ENCODE results near the gene C22orf15.

Gene C22orf15

GRCh38 chr22:23754980-23755636, 7.7 kb upstream of the C22orf15 start:
- no peak overlapping the region for H3K27ac Mint-ChIP-seq
- H3K27me3 Mint-ChIP-seq, result no peaks in the 10 kb centered on the region
- H3K9me3 Mint-ChIP-seq, result no peaks in the 10 kb centered on the region
- H3K4me3 Mint-ChIP-seq, result no peak overlapping the region
- peaks cover 10% of the 10 kb centered on the region for H3K36me3 Mint-ChIP-seq (ENCODE audit: low read depth)
- intact Hi-C loops (cut with micrococcal nuclease), result no loop called here
- peaks cover 35% of the 10 kb centered on the region for H3K4me1 Mint-ChIP-seq (ENCODE audit: low read depth)

- H3K4me1 Mint-ChIP-seq (ENCODE audit: low read depth), result peaks cover 29% of the 10 kb centered on the region
- H3K36me3 Mint-ChIP-seq (ENCODE audit: low read depth), result peaks cover 6% of the 10 kb centered on the region
- H3K9me3 Mint-ChIP-seq, result no peaks in the 10 kb centered on the region
- no peak overlapping the region for H3K27ac Mint-ChIP-seq
- no peaks in the 10 kb centered on the region for H3K27me3 Mint-ChIP-seq
- no peak overlapping the region for H3K4me3 Mint-ChIP-seq
- intact Hi-C loops (cut with micrococcal nuclease), result no loop called here
These were observed 7.1 kb upstream of the C22orf15 start for GRCh38 chr22:23755711-23756110.

GRCh38 chr22:23756891-23757290, 5.9 kb upstream of the C22orf15 start:
- peaks cover 18% of the 10 kb centered on the region for H3K4me1 Mint-ChIP-seq (ENCODE audit: low read depth)
- H3K27ac Mint-ChIP-seq, result no peak overlapping the region
- H3K4me3 Mint-ChIP-seq, result no peak overlapping the region
- H3K27me3 Mint-ChIP-seq, result no peaks in the 10 kb centered on the region
- intact Hi-C loops (cut with micrococcal nuclease), result no loop called here
- H3K9me3 Mint-ChIP-seq, result no peaks in the 10 kb centered on the region
- H3K36me3 Mint-ChIP-seq (ENCODE audit: low read depth), result no peaks in the 10 kb centered on the region

GRCh38 chr22:23759566-23759965, 3.2 kb upstream of the C22orf15 start:
- no peaks in the 10 kb centered on the region for H3K9me3 Mint-ChIP-seq
- peaks cover 22% of the 10 kb centered on the region for H3K4me1 Mint-ChIP-seq (ENCODE audit: low read depth)
- intact Hi-C loops (cut with micrococcal nuclease), result no loop called here
- no peaks in the 10 kb centered on the region for H3K27me3 Mint-ChIP-seq
- H3K36me3 Mint-ChIP-seq (ENCODE audit: low read depth), result peaks cover 7% of the 10 kb centered on the region
- no peak overlapping the region for H3K27ac Mint-ChIP-seq
- no peak overlapping the region for H3K4me3 Mint-ChIP-seq

- H3K9me3 Mint-ChIP-seq, result no peaks in the 10 kb centered on the region
- H3K27me3 Mint-ChIP-seq, result no peaks in the 10 kb centered on the region
- no peak overlapping the region for H3K27ac Mint-ChIP-seq
- intact Hi-C loops (cut with micrococcal nuclease), result no loop called here
- peaks cover 27% of the 10 kb centered on the region for H3K4me1 Mint-ChIP-seq (ENCODE audit: low read depth)
- H3K4me3 Mint-ChIP-seq, result no peak overlapping the region
- peaks cover 12% of the 10 kb centered on the region for H3K36me3 Mint-ChIP-seq (ENCODE audit: low read depth)
These were observed 2.7 kb upstream of the C22orf15 start for GRCh38 chr22:23760056-23760455.

GRCh38 chr22:23763579-23763945, 772 bp downstream of the C22orf15 start:
- H3K9me3 Mint-ChIP-seq, result no peaks in the 10 kb centered on the region
- no peaks in the 10 kb centered on the region for H3K27me3 Mint-ChIP-seq
- H3K27ac Mint-ChIP-seq, result no peak overlapping the region
- peaks cover 29% of the 10 kb centered on the region for H3K36me3 Mint-ChIP-seq (ENCODE audit: low read depth)
- H3K4me3 Mint-ChIP-seq, result peak overlapping the region; percentile 68
- intact Hi-C loops (cut with micrococcal nuclease), result no loop called here
- peaks cover 48% of the 10 kb centered on the region for H3K4me1 Mint-ChIP-seq (ENCODE audit: low read depth)

- no peaks in the 10 kb centered on the region for H3K9me3 Mint-ChIP-seq
- H3K4me3 Mint-ChIP-seq, result peak overlapping the region; percentile 68
- H3K4me1 Mint-ChIP-seq (ENCODE audit: low read depth), result peaks cover 50% of the 10 kb centered on the region
- no peaks in the 10 kb centered on the region for H3K27me3 Mint-ChIP-seq
- intact Hi-C loops (cut with micrococcal nuclease), result no loop called here
- peaks cover 29% of the 10 kb centered on the region for H3K36me3 Mint-ChIP-seq (ENCODE audit: low read depth)
- no peak overlapping the region for H3K27ac Mint-ChIP-seq
These were observed 1.2 kb downstream of the C22orf15 start for GRCh38 chr22:23763954-23764353.

GRCh38 chr22:23764899-23765881, 2.4 kb downstream of the C22orf15 start:
- Mint-ChIP-seq H3K4me3 (no peak overlapping the region), H3K27ac (peak overlapping the region; percentile 30), H3K9me3 (no peaks in the 10 kb centered on the region), H3K27me3 (no peaks in the 10 kb centered on the region), H3K4me1 (ENCODE audit: low read depth) (peaks cover 50% of the 10 kb centered on the region), H3K36me3 (ENCODE audit: low read depth) (peaks cover 29% of the 10 kb centered on the region)
- intact Hi-C loops (cut with micrococcal nuclease), result loop anchor here (5.0 kb wide), 2 partner anchors 48 to 82 kb away; no protein-coding TSS in a partner anchor

- H3K27ac Mint-ChIP-seq, result peak overlapping the region; percentile 97
- peaks cover 61% of the 10 kb centered on the region for H3K4me1 Mint-ChIP-seq (ENCODE audit: low read depth)
- no peaks in the 10 kb centered on the region for H3K9me3 Mint-ChIP-seq
- H3K36me3 Mint-ChIP-seq (ENCODE audit: low read depth), result peaks cover 29% of the 10 kb centered on the region
- peaks cover 8% of the 10 kb centered on the region for H3K27me3 Mint-ChIP-seq
- intact Hi-C loops (cut with micrococcal nuclease), result loop anchor here (5.0 kb wide), 2 partner anchors 50 to 80 kb away; no protein-coding TSS in a partner anchor
- peak overlapping the region; percentile 92 for H3K4me3 Mint-ChIP-seq
These were observed 4.5 kb downstream of the C22orf15 start for GRCh38 chr22:23767303-23767672.

GRCh38 chr22:23767673-23768548, 5.1 kb downstream of the C22orf15 start, which contains the start of gene CHCHD10:
CHCHD10 (minus strand) TSS chr22:23767972; CDS start chr22:23767874, 98 bp downstream.
- intact Hi-C loops (cut with micrococcal nuclease), result loop anchor here (5.0 kb wide), 2 partner anchors 51 to 79 kb away; no protein-coding TSS in a partner anchor
- Mint-ChIP-seq H3K4me1 (ENCODE audit: low read depth) (peaks cover 57% of the 10 kb centered on the region), H3K9me3 (no peaks in the 10 kb centered on the region), H3K27ac (peak within 1 kb of the TSS; percentile 97), H3K36me3 (ENCODE audit: low read depth) (peaks cover 29% of the 10 kb centered on the region), H3K4me3 (peak within 1 kb of the TSS; percentile 92), H3K27me3 (peaks cover 11% of the 10 kb centered on the region)

GRCh38 chr22:23769321-23769965, 6.7 kb downstream of the C22orf15 start:
- intact Hi-C loops (cut with micrococcal nuclease), result loop anchor here (5.0 kb wide), 2 partner anchors 52 to 78 kb away; no protein-coding TSS in a partner anchor
- peaks cover 26% of the 10 kb centered on the region for H3K27me3 Mint-ChIP-seq
- peaks cover 23% of the 10 kb centered on the region for H3K36me3 Mint-ChIP-seq (ENCODE audit: low read depth)
- no peaks in the 10 kb centered on the region for H3K9me3 Mint-ChIP-seq
- H3K27ac Mint-ChIP-seq, result no peak overlapping the region
- H3K4me3 Mint-ChIP-seq, result no peak overlapping the region
- H3K4me1 Mint-ChIP-seq (ENCODE audit: low read depth), result peaks cover 46% of the 10 kb centered on the region

GRCh38 chr22:23772315-23772648, 9.5 kb downstream of the C22orf15 start:
- peaks cover 6% of the 10 kb centered on the region for H3K36me3 Mint-ChIP-seq (ENCODE audit: low read depth)
- peaks cover 22% of the 10 kb centered on the region for H3K4me1 Mint-ChIP-seq (ENCODE audit: low read depth)
- intact Hi-C loops (cut with micrococcal nuclease), result no loop called here
- no peak overlapping the region for H3K27ac Mint-ChIP-seq
- H3K27me3 Mint-ChIP-seq, result peaks cover 34% of the 10 kb centered on the region
- peak overlapping the region; percentile 61 for H3K4me3 Mint-ChIP-seq
- no peaks in the 10 kb centered on the region for H3K9me3 Mint-ChIP-seq

All from dendritic cell treated with granulocyte-macrophage colony-stimulating factor and Interleukin-4, amounts not matched to agents 40 ng/mL and 50 ng/mL, for 4 days (primary cell).